ENCODE results near the gene ACADM.
"Not testable (repeated sequence)": the region's sequence is repeated elsewhere in the genome, so short reads cannot be mapped to it uniquely, and the experiment has no call there.

The ACADM gene

DNA sequence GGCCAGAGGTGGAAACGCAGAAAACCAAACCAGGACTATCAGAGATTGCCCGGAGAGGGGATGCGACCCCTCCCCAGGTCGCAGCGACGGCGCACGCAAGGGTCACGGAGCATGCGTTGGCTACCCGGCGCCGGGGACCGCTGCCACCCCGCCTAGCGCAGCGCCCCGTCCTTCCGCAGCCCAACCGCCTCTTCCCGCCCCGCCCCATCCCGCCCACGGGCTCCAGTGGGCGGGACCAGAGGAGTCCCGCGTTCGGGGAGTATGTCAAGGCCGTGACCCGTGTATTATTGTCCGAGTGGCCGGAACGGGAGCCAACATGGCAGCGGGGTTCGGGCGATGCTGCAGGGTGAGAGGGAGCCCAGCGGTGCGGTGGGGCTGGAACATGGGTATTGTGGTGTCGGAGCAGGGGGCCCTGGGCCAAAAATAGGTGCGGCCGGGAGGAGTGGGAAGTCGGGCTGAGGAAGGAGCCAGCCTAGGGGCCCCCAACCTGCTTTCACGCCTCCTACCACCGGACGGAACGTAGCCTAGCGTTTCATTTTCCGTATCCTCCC, at the start of gene ACADM:
Gene ACADM, plus strand, starts transcription at position 238 of the 551 bp plus-strand sequence. Its CDS starts 79 bp downstream, at position 317.
- peak; percentile 70 for DNase-seq

DNA sequence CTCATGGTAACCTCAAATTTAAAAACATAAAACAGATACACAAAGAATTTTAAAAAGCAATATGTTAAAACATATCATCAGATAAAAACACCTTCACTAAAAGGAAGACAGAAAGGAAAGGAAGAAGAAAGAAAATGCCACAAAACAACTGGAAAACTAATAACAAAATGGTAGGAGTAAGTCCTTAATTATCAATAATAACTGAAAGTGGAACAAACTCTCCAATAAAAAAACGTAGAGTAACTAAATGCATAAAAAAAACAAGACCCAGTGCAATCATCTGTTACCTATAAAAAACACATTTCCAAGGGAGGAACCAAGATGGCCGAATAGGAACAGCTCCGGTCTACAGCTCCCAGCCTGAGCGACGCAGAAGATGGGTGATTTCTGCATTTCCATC, 47.1 kb upstream of the ACADM start:
- no peak for DNase-seq

DNA sequence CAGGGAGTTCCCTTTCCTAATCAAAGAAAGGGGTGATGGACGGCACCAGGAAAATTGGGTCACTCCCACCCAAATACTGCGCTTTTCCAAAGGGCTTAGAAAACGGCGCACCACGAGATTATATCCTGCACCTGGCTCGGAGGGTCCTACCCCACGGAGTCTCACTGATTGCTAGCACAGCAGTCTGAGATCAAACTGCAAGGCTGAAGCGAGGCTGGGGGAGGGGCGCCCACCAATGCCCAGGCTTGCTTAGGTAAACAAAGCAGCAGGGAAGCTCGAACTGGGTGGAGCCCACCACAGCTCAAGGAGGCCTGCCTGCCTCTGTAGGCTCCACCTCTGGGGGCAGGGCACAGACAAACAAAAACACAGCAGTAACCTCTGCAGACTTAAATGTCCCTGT, 46.5 kb upstream of the ACADM start:
- DNase-seq: not testable (repeated sequence)

DNA sequence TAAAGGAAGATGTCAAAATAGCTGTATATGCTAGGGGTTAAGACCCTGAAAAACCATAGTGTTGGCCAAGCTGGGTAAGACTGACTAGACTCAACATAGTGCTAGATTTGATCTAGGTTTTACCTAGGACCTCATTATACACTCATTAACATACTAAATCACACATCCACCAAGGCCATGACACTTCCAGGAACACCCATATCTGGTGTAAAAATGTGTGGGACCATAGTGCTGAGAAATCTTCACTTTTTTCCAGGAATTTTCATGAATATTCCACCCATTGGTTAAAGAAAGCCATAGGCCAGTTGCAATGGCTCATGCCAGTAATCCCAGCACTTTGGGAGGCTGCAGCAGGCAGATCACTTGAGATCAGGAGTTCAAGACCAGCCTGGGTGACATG, 34.0 kb upstream of the ACADM start:
- DNase-seq: no peak

DNA sequence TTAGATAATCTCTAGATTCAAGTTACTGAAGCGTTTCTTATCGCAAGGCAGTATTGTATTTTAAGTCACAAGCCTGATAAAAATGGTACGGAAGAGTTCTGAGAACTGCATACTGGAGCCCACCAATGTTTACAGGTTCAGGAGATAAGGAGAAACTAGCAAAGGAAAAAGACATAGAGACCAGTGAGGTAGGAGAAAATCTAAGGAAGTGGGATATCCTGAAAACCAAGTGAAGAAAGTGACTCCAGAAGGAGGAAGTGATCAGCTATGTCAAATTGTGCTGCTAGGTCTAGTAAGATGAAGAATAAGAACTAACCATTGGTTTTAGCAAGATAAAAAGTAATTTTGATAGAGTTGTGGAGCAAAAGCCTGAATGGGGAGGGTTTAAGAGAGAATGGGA, 31.0 kb upstream of the ACADM start:
- no peak for DNase-seq

DNA sequence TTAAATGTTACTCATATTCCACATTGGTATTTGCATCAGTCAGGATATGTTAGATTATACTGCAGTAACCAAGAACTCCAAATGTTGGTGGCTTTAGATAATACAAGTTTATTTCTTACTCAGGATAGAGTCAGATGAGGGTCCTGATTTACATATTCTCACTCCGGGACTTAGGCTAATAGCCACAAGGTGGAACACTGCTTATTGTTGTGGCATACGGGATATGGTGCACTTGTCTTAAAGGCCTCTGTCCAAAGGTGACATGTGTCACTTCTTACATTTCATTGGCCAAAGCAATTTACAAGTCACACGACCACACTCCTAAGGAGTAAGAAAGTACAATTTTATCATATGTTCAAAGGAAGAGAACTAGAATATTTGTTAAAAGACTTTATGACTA, 28.5 kb upstream of the ACADM start:
- no peak for DNase-seq

DNA sequence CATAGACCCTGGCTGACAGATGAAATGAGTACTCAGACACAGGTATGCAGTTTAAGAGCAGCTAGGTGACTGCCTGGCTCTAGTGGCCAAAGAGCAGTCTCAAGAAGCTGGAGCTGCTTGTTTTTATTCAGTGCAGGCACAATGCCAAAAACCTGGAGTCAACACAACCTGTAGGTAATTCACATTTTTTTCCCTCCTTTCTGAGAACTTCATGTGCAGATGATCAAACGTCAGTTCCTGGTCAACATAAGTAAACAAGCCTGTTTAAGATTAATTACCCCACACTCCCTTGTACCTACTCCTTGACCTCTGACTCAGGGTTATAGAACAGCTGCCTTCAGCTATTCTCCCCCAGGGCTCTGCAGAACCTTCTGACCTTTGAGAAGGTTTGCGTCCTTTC, 17.3 kb upstream of the ACADM start:
- no peak for DNase-seq

DNA sequence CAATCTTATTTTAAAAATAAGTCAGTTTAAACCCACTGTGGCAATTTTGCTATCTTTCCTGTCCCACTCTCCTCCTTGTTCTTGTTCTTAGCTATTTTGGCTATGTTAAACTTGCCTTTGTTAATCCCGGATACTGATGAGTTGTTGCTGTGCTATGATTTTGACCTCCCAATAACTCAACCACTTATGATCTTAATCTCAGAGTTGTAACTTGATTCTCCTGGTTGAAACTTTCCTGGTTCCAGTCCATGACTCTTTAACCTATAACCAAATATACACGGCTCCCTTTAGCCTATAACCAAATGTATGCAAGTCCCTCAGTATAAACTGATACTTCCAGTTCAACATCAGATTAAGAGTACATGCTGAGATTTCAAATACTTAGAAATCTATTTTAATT, 15.6 kb upstream of the ACADM start:
- DNase-seq: no peak

DNA sequence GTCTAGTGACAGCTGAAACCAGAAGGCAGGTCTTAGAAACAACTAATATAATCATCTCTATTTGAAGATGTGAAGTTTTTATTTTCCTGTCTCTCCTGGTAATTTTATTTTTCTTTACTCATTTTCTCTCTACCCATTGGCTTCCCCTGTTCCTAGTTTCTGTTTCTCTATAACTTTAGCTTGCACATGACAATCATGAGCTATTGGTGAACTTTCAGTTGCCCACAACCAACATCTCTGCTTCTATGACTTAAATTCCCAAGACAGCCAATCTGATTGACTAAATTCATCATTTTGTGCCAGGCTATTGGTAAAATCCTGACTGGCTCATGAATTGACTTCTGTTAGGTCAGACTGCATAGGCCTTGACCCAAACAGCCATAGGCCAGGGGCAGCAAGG, 13.7 kb upstream of the ACADM start:
- no peak for DNase-seq

DNA sequence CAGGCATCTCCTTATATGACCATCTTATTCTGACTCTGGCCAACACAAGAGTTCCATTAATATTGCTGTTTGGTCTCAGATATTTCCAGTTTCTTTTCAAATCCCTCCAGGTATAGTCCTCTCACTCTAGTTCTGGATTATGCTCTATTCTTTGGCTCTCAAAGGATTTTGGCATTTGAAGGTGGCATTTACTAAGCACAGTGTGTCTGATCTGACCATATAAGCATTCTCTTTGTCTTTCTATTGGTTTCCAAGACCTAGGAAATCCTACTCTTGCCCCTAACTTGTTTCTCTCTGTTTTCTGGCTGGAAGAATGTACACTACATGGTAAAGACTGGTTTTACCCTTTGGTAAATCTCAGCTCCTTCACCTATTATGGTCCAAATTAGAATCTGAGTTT, 12.7 kb upstream of the ACADM start:
- DNase-seq: no peak

DNA sequence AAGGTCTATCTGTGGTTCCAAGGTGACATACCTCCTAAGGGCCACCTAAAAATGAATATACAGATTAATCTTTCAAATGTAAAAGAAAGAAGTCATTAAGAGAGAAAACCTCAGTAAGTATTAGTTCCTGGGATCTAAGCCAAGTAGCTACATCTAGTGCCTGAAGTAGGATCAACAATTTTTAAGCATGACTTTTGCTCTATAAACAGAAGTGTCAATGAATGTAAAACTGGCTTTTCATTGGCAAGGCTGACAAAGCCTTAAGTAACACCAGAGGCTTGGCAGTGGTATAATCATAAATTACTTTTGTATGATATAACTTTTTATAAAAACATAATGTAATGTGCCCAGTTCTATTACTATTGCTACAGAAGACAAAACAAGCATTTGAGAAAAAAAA, 12.2 kb upstream of the ACADM start:
- DNase-seq: no peak

DNA sequence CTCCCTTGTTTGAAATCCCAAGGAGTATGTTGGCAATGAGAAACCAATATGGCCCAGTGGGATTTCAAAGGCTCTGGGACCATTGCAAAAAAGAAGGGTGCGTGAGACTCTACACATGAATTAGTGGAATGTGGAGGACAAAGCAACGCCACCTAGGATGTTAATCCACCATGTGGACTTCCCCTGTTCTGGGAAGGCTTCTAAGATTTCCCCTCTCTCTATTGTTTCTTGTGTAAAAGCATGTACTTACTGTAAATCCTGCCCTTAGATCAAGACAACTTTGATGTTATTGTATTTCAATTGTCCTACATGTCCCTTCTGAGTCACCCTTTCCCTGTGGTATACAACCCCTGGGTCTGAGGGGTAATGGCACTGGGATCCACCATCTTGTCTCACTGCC, 4.7 kb upstream of the ACADM start:
- DNase-seq: no peak

DNA sequence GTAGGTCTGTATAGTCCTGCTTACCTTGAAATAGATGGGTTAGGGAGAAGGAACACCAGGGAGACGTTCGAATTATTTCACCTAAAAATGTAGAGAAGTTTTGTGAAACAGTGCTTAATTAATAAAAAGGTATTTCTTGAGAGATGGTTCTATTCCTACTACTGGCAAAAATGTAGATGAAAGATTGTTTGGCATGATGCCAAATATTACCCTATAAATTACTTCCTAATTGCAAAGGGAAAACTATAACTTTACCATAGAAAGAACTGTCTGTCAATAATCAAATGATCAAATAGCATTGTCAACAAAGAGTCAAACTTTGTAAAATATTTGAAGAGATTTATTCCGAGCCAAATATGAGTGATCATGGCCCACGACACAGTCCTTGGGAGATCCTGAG, 4.2 kb upstream of the ACADM start:
- DNase-seq: no peak

DNA sequence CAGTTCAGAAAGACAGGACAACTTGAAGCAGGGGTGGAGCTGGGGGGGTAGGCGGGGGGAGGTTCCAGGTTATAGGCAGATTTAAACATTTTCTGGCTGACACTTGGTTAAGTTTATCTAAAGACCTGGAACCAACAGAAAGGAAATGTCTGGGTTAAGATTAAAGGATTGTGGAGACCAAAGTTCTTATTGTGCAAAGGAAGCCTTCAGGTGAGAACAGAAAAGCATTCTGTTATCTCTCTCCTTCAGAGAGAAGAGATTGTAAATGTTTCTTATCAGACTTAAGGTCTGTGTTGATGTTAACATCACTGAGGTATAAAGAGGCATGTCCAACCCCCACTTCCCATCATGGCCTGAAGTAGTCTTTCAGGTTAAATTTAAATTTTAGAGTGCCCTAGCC, 3.7 kb upstream of the ACADM start:
- DNase-seq: no peak

DNA sequence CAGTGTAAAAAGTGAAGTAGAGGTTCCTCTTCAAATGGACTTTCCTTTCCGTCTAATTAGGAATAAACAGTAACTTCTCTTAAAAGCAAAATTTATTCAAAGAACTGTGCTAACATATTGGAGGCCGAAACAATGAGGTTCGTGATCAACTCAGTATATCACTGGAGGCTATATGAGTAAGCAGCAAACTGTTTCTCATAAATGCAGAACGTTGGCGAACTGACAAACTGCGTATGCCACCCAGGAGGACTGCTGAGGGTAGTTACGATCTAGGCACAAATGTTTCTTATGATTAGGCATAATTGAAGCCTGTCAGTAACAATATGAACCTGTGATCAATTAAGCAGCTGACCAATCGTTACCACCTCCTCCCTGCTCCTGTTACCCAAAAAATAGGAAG, 2.3 kb upstream of the ACADM start:
- not testable (repeated sequence) for DNase-seq

DNA sequence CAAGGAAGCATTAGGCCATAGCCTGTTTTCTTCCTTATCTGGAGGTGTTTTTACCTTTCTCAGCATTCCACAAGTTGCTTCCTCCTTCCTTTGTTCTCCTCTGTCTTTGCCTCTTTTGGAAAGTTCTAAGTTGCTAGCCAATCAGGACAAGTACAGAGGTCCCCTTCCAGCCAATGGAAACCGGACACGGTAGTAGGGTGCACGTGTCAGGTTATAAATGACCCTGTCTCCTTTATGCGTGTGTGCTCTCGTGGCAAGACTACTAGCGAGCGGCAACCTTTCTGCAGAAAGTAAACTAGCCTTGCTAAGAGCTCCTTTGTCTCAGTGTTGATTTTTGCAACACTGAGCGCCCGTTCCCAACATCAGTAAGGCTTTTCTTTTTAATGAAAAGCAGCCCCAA, 1.5 kb upstream of the ACADM start:
- DNase-seq: no peak

DNA sequence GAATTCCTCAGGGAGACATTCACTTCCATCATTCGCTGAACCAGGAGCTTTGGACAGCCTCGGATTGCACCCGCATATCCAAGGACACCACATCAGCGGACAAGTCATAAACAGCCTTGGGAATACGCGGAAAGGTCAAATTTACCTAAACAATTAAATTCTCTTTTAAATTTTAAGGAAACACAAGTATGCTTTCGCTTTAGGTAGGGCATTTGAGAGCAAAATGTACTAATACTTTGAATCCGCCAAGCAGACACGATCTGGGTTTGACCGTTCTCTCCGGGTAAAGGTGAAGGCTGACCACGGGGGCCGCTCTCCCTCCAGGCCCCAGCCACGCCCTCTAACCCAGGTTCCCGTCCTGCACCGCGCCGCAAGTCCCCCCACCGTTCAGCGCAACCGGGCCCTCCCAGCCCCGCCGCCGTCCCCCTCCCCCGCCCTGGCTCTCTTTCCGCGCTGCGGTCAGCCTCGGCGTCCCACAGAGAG, 479 bp upstream of the ACADM start:
- peak; percentile 70 for DNase-seq

DNA sequence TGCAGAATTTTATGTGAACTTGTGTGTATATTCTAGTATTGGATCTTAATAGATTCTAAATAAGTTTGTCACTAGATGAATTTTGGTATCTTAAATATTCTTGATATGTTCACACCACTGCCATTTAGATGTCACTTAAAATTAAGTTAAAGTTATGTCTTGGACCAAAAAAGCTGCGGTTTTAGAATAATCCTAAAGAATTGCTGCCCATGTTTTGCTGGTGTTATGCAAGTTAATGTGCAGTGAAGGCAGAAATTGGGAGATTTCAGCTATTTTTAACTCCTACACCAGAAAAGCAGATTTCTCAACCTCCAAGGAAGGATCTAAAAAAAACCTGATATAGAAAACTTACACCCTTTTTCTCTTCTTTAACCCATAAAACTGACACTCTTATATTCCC, 757 bp downstream of the ACADM start:
- no peak for DNase-seq

DNA sequence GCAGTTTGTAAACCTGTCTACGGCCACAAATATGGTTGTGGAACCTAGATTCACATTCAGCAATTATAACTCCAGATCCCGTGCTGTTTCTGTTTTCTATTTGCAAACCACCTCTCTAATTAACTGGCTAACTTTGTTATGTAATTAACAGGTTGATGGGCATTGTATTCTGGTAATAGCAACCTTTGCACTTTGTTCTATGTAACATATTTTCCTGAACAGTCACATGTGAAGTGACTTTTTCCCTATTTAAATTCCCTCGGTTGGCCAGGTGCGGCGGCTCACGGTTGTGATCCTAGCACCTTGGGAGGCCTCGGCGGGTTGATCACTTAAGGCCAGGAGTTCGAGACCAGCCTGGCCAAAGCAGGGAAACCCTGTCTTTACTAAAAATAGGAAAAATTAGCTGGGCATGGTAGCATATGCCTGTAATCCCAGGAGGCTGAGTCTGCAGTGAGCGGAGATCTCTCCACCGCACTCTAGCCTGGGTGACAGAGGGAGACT, 1.4 kb downstream of the ACADM start:
- DNase-seq: no peak

DNA sequence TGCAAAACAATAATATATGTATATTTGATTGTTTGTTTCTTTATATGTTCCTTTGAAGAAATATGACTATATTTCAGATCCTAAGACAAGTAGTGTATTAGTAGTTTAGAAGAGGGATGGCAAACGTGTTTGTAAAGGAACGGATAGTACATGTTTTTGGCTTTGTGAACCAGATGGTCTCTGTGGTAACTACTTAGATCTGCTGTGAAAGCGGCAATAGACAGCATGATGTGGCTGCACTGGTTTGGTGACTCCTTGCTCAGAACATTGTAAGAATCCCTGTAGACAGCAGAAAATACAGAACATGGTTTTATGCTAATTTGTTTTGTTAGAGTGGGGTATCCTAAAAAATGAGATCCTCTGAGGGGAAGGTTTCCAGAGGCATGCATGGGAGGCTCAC, 3.1 kb downstream of the ACADM start:
- no peak for DNase-seq

DNA sequence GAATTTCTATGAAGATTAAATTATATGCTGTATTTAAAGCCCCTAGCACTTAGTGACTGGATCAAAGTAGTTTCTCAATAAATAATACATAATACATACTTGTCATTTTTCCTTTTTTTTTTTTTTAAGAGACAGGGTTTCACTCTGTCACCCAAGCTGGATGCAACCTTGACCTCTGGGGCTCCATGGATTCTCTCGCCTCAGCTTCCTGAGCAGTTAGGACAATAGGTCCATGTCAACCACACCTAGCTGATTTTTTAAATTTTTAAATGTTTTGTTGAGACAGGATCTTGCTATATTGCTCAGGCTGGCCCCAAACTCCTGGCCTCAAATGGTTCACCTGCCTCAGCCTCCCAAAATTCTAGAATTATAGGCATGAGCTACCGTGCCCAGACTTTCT, 5.9 kb downstream of the ACADM start:
- DNase-seq: no peak

DNA sequence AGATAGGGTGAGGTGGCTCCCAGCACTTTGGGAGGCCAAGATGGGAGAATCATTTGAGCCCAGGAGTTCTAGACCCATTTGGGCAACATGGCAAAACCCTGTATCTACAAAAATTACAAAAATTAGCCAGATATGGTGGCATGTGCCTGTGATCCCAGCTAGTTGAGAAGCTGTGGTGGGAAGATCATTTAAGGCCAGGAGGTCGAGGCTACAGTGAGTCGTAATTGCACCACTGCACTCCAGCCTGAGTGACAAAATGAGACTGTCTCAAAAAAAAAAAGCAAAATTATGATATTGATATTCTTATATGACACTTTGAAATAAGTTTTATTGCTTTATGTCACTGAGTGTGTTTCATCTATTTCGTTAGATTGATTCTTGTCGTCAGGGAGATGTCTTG, 7.4 kb downstream of the ACADM start:
- no peak for DNase-seq

DNA sequence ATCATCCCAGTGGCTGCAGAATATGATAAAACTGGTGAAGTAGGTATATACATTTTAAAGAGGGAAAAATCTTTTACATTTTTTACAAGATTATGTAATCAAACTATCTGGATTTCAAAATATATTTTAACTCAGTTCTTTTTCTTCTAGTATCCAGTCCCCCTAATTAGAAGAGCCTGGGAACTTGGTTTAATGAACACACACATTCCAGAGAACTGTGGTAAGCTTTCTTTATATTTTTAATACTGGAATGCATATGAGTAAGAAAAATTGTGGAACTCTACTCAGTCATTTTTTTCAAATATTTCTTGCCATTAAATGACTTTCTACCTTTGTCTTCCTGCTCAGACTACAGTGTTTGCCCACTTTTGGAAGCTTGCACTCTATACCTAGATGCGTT, 8.2 kb downstream of the ACADM start:
- DNase-seq: no peak

DNA sequence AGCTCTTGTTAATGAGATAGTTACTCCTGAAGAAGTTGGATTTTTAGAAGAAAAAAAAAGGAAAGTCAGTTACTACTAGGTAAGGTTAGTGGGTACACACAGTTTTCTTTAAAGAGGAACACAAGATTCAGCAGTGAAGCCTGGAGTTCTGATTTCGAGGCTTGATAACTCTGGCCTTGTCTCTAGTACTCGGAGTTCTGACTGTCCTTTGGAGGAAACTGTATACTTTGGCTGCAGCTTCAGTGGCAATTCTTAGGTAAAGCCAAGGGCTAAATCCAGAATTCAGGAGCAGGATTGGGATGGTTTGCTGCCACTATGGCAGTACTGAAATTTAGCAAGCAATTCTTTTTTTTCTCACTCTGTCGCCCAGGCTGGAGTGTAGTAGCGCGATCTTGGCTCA, 9.2 kb downstream of the ACADM start:
- no peak for DNase-seq

DNA sequence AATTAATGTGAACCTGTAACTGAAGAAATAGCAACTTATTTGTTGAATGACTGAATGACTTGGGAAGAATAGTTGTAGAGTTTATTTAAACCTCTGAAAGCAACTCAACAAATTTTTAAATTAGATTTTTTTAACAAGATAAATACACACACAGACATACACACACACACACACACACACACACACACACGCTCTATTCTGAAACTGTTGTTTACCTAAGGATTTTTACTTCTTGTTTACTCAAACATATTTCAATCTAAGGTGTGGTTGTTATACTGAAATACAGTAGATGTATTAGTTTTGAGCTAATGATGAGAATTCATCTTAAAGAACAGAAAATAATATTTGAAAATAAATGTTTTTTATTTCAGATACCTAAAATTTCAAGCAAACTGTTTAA, 11.5 kb downstream of the ACADM start:
- DNase-seq: no peak
